Epithelial cell of esophagus (primary cell): Measurements from ENCODE around the gene DAPK2.

ENCODE experiments used
- DNase-seq: peaks from one replicate; pipeline ENCODE4 v3.0.0; 2010; ENCODE audit warnings: low read depth
- H3K4me3 ChIP-seq: 2 replicates; pipeline ENCODE4 v1.5.1; 2011; ENCODE audit warnings: mild to moderate bottlenecking, low read length, control low read depth
- CTCF ChIP-seq: IDR thresholded peaks from 2 replicates; pipeline ENCODE4 v1.5.1; 2011; ENCODE audit warnings: low read depth, mild to moderate bottlenecking, low read length, control low read depth, inconsistent platforms; ENCODE audit not compliant: insufficient read depth; ENCODE audit errors: missing control alignments

Gene DAPK2

GRCh38 chr15:64030123-64030522, 16.2 kb downstream of the DAPK2 start:
- no peak overlapping the region for H3K4me3 ChIP-seq
- DNase-seq = no peak
- no peak for TF ChIP-seq CTCF

DNA sequence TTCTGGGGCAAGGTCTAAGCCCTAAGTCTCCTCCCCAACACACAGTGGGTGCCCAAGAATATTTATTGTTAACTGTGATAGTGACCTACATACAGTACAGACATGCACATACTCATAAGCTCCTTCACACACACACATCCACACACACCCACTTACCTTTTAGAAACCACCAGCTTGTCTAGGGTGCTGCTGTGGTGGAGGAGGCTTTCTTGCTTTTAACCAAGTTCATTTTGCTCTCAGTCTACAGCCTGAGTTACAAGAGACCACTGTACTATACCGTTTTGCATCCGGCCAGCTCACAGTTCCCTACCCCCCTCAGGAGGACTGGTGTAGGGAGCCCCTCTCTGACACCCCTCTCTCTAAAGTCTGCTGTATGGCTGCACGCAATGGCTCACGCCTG, 16.7 kb downstream of the DAPK2 start:
- DNase-seq = no peak
- no peak overlapping the region for H3K4me3 ChIP-seq
- no peak for TF ChIP-seq CTCF

- no peak overlapping the region for H3K4me3 ChIP-seq
- no peak for DNase-seq
- TF ChIP-seq CTCF = no peak
These were observed 17.2 kb downstream of the DAPK2 start for GRCh38 chr15:64029110-64029509.

GRCh38 chr15:64026591-64026990, 19.7 kb downstream of the DAPK2 start:
- no peak for DNase-seq
- H3K4me3 ChIP-seq = no peak overlapping the region
- no peak for TF ChIP-seq CTCF

GRCh38 chr15:64024172-64025050, 21.9 kb downstream of the DAPK2 start:
- TF ChIP-seq CTCF = no peak
- H3K4me3 ChIP-seq = no peak overlapping the region
- no peak for DNase-seq

- DNase-seq = no peak
- H3K4me3 ChIP-seq = no peak overlapping the region
- no peak for TF ChIP-seq CTCF
These were observed 23.1 kb downstream of the DAPK2 start for GRCh38 chr15:64023220-64023619.

DNA sequence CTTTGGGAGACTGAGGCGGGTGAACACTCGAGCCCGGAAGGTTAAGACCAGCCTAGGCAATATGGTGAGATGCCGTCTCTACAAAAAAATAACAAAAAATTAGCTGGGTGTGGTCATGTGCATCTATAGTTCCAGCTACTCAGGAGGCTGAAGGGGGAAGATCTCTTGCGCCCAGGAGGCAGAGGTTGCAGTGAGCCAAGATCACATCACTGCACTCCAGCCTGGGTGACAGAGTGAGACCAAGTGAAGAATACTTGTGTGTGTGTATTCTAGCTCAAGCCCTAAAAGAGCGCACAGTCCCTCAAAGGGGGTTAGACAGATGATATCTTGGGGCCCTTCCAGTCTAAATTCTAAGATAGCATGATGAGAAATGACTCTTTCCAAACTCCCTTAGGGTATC, 23.7 kb downstream of the DAPK2 start:
- H3K4me3 ChIP-seq = no peak overlapping the region
- TF ChIP-seq CTCF = no peak
- no peak for DNase-seq
